ENCODE results near the gene MTX2.

The MTX2 gene

DNA sequence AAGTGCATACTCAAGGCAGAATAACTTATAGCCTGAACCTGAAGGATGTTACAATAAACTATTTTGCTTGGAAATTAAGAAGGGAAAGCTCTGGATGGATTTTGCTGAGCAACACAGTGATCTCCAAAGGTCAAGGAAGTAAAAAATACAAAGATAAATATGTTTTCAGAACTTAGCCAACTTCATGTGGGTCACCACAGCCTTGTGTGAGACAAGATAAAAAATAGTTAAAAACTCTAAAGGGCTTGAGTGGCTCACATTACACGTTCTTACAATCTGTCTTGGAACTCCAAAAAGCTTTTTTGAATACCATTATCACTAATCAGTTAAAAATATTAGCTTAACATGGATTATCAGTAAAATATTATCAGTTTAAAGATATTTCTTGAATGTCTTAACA, 28.9 kb upstream of the MTX2 start:
- Histone ChIP-seq H3K4me1 (ENCODE audit: low read length) (no peaks in the 10 kb centered on the region), H3K9me3 (replicated peaks; ENCODE audit: insufficient read depth, low read length) (no peaks in the 10 kb centered on the region), H3K36me3 (replicated peaks; ENCODE audit: insufficient read depth, low read length) (no peaks in the 10 kb centered on the region), H3F3A (ENCODE audit: insufficient read depth, low read length) (no peaks in the 10 kb centered on the region), H3K9me2 (replicated peaks; ENCODE audit: insufficient read depth, low read length) (no peaks in the 10 kb centered on the region), H3K27me3 (replicated peaks; ENCODE audit: insufficient read depth, low read length) (no peaks in the 10 kb centered on the region), H3K4me3 (ENCODE audit: low read length) (no peak overlapping the region), H2AFZ (ENCODE audit: low read length) (no peak overlapping the region), H3K27ac (ENCODE audit: low read length) (no peak overlapping the region), H3K4me2 (ENCODE audit: low read depth, low read length) (no peak overlapping the region), H4K20me1 (ENCODE audit: insufficient read depth, low read length) (no peaks in the 10 kb centered on the region), H3K9ac (ENCODE audit: low read length) (no peak overlapping the region), H3K79me2 (ENCODE audit: low read length) (no peaks in the 10 kb centered on the region)
- TF ChIP-seq EZH2 (optimal IDR thresholded peaks at IDR 0.05; ENCODE audit: low read depth, low read length) (no peak), EZH2phosphoT487 (IDR thresholded peaks at IDR 0.05; ENCODE audit: low read length) (no peak)
- TF ChIP-seq, protein P1, sequence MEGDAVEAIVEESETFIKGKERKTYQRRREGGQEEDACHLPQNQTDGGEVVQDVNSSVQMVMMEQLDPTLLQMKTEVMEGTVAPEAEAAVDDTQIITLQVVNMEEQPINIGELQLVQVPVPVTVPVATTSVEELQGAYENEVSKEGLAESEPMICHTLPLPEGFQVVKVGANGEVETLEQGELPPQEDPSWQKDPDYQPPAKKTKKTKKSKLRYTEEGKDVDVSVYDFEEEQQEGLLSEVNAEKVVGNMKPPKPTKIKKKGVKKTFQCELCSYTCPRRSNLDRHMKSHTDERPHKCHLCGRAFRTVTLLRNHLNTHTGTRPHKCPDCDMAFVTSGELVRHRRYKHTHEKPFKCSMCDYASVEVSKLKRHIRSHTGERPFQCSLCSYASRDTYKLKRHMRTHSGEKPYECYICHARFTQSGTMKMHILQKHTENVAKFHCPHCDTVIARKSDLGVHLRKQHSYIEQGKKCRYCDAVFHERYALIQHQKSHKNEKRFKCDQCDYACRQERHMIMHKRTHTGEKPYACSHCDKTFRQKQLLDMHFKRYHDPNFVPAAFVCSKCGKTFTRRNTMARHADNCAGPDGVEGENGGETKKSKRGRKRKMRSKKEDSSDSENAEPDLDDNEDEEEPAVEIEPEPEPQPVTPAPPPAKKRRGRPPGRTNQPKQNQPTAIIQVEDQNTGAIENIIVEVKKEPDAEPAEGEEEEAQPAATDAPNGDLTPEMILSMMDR (IDR thresholded peaks at IDR 0.05; ENCODE audit: low read length): no peak
- DNase-seq: no peak

DNA sequence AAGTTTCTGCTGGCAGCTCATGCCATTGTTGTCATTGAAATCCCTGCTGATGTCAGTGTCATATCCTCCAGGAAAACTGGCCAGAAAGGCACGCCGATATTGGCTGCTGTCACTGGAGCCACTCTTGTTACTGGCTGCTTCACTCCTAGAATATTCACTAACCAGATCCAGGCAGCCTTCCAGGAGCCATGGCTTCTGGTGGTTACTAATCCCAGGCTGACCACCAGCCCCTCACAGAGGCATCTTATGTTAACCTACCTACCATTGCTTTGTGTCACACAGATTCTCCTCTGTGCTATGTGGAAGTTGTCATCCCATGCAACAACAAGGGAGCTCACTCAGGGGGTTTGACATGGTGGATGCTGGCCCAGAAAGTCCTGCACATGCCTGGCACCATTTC, 27.0 kb upstream of the MTX2 start:
- no peak overlapping the region for H3K27ac ChIP-seq (ENCODE audit: low read length)

DNA sequence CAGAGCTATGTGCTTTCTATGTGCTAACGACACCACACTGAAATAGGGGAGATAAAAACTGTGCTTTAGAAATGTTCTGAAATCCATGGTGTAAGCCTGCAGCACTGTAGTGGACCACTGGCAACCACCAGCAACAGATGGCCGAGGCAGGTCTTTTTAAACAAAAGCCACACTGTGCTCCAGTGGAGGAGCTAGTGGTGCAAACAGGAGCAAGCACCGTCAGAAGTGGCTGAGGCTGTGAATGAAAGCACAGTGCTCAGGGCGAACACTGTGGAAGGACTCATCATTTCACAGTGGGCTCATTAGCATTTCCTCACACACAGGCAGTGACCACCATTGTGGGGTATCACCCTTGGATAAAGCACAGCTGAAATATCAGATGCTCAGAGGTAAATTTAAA, 22.9 kb upstream of the MTX2 start:
- Histone ChIP-seq H3K4me3 (ENCODE audit: low read length) (no peak overlapping the region), H3K9ac (ENCODE audit: low read length) (no peak overlapping the region), H3K4me2 (ENCODE audit: low read depth, low read length) (no peak overlapping the region), H3K79me2 (ENCODE audit: low read length) (no peaks in the 10 kb centered on the region), H3K36me3 (replicated peaks; ENCODE audit: insufficient read depth, low read length) (no peaks in the 10 kb centered on the region), H3F3A (ENCODE audit: insufficient read depth, low read length) (no peaks in the 10 kb centered on the region), H2AFZ (ENCODE audit: low read length) (no peak overlapping the region), H3K9me2 (replicated peaks; ENCODE audit: insufficient read depth, low read length) (no peaks in the 10 kb centered on the region), H3K27me3 (replicated peaks; ENCODE audit: insufficient read depth, low read length) (no peaks in the 10 kb centered on the region), H3K4me1 (ENCODE audit: low read length) (no peaks in the 10 kb centered on the region), H4K20me1 (ENCODE audit: insufficient read depth, low read length) (no peaks in the 10 kb centered on the region), H3K9me3 (replicated peaks; ENCODE audit: insufficient read depth, low read length) (no peaks in the 10 kb centered on the region), H3K27ac (ENCODE audit: low read length) (no peak overlapping the region)
- TF ChIP-seq EZH2phosphoT487 (IDR thresholded peaks at IDR 0.05; ENCODE audit: low read length): no peak
- TF ChIP-seq EZH2 (optimal IDR thresholded peaks at IDR 0.05; ENCODE audit: low read depth, low read length): no peak
- TF ChIP-seq, protein P1 (IDR thresholded peaks at IDR 0.05; ENCODE audit: low read length): no peak
- no peak for DNase-seq

More for the DNA sequence above, 27.0 kb upstream of the MTX2 start:
- Histone ChIP-seq H3K4me1 (ENCODE audit: low read length) (no peaks in the 10 kb centered on the region), H3K9me3 (replicated peaks; ENCODE audit: insufficient read depth, low read length) (no peaks in the 10 kb centered on the region), H3K36me3 (replicated peaks; ENCODE audit: insufficient read depth, low read length) (no peaks in the 10 kb centered on the region), H4K20me1 (ENCODE audit: insufficient read depth, low read length) (no peaks in the 10 kb centered on the region), H3K4me3 (ENCODE audit: low read length) (no peak overlapping the region), H3K27me3 (replicated peaks; ENCODE audit: insufficient read depth, low read length) (no peaks in the 10 kb centered on the region), H3K9me2 (replicated peaks; ENCODE audit: insufficient read depth, low read length) (no peaks in the 10 kb centered on the region), H3K79me2 (ENCODE audit: low read length) (no peaks in the 10 kb centered on the region), H3K4me2 (ENCODE audit: low read depth, low read length) (no peak overlapping the region), H3K9ac (ENCODE audit: low read length) (no peak overlapping the region), H2AFZ (ENCODE audit: low read length) (no peak overlapping the region), H3F3A (ENCODE audit: insufficient read depth, low read length) (no peaks in the 10 kb centered on the region)
- no peak for TF ChIP-seq EZH2 (optimal IDR thresholded peaks at IDR 0.05; ENCODE audit: low read depth, low read length)
- TF ChIP-seq, protein P1 (IDR thresholded peaks at IDR 0.05; ENCODE audit: low read length): no peak
- TF ChIP-seq EZH2phosphoT487 (IDR thresholded peaks at IDR 0.05; ENCODE audit: low read length): no peak
- DNase-seq: no peak
